ENCODE data around the gene FXYD7. TPM values are rescaled to one million over a fixed set of nuclear protein-coding genes. Genes with fewer than 3 reads are reported as not detected.

FXYD7 gene
- total RNA-seq, 1 experiment from 2014 or later: not detected

GRCh38 chr19:35199481-35199880, 56.4 kb downstream of the FXYD7 start:
- DNase-seq (ENCODE audit: low spot score): no peak

DNA sequence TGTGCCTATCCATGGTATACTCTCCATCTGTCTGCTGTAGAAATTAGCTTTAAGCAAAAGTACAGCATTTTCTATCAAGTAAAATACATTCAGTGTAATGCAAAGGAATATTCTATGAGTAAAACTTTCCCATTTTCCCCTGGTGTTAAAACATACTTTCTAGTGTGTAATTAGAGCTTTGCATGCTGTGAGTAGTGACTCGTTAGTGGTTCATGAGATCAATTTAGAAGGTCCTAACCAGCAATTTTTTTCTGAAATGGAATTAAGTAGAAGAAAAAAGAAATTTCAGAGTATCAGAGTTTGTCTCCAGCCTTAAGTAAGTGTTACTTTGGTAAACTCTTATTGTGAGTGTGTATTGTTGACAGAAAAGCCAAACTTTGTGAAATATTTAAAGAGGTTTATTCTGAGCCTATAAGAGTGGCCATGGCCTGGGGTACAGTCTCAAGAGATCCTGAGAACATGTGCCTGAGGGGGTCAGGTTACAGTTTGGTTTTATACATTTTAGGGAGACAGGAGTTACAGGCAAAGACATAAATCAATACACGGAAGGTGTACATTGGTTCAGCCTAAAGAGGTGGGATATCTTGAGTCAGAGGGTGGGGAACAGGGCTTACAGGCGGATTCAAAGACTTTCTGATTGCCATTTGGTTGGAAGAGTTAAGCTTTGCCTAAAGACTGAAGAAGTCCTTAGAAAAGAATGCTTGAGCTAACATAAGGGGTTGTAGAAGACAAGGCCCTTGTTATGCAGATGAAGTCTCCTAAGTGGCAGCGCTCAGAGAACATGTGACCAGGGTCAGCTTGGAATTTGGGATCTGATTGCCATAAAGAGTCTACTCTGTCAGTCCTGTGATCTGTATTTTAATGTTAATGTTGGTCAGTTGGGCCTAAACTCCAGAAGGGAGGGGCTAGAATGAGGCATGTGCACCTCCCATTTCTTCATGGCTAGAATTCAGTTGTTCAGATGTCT, 60.0 kb downstream of the FXYD7 start:
- DNase-seq (ENCODE audit: low spot score): no peak

Small RNA genes lying within 50 kb of the gene (small RNA-seq; reads per million reads assigned to genes)
- not detected for gene AC020907.2

Other genes starting within 250 kb of the FXYD7 start
- gene ZNF30, start 216.4 kb upstream of the FXYD7 start, total RNA-seq (2014; rRNA removed; shearing (Covaris generic)): 2.0 and 2.7 TPM in 2 replicates
- 11.8 and 12.7 TPM in 2 replicates for gene ZNF792, start 179.0 kb upstream of the FXYD7 start, total RNA-seq (2014; rRNA removed; shearing (Covaris generic))
- 13.2 and 24.8 TPM in 2 replicates for gene GRAMD1A, start 142.9 kb upstream of the FXYD7 start, total RNA-seq (2014; rRNA removed; shearing (Covaris generic))
- 0.25 and 0.73 TPM in 2 replicates for gene SCN1B, start 112.8 kb upstream of the FXYD7 start, total RNA-seq (2014; rRNA removed; shearing (Covaris generic))
- 0.42 and 3.0 TPM in 2 replicates for gene HPN, start 101.5 kb upstream of the FXYD7 start, total RNA-seq (2014; rRNA removed; shearing (Covaris generic))
- gene FXYD3, start 27.4 kb upstream of the FXYD7 start, total RNA-seq (2014; rRNA removed; shearing (Covaris generic)): 15.8 and 38.9 TPM in 2 replicates
- gene LGI4, start 8.2 kb upstream of the FXYD7 start, total RNA-seq (2014; rRNA removed; shearing (Covaris generic)): not detected in 2 replicates
- not detected in 2 replicates for gene FXYD1, start 4.4 kb upstream of the FXYD7 start, total RNA-seq (2014; rRNA removed; shearing (Covaris generic))
- 46.4 and 48.2 TPM in 2 replicates for gene FXYD5, start 11.5 kb downstream of the FXYD7 start, total RNA-seq (2014; rRNA removed; shearing (Covaris generic))
- gene FAM187B, start 85.5 kb downstream of the FXYD7 start, total RNA-seq (2014; rRNA removed; shearing (Covaris generic)): not detected in 2 replicates
- gene LSR, start 105.7 kb downstream of the FXYD7 start, total RNA-seq (2014; rRNA removed; shearing (Covaris generic)): 475 and 478 TPM in 2 replicates
- 218 and 226 TPM in 2 replicates for gene USF2, start 125.7 kb downstream of the FXYD7 start, total RNA-seq (2014; rRNA removed; shearing (Covaris generic))
- gene HAMP, start 139.3 kb downstream of the FXYD7 start, total RNA-seq (2014; rRNA removed; shearing (Covaris generic)): 0.05 TPM in 1 of 2 replicates, not detected in the other
- gene MAG, start 148.9 kb downstream of the FXYD7 start, total RNA-seq (2014; rRNA removed; shearing (Covaris generic)): not detected in 2 replicates
- 0.28 TPM in 1 of 2 replicates, not detected in the other for gene CD22, start 185.9 kb downstream of the FXYD7 start, total RNA-seq (2014; rRNA removed; shearing (Covaris generic))
- gene FFAR1, start 204.6 kb downstream of the FXYD7 start, total RNA-seq (2014; rRNA removed; shearing (Covaris generic)): not detected in 2 replicates
- gene FFAR3, start 215.2 kb downstream of the FXYD7 start, total RNA-seq (2014; rRNA removed; shearing (Covaris generic)): not detected in 2 replicates
- gene GPR42, start 227.8 kb downstream of the FXYD7 start, total RNA-seq (2014; rRNA removed; shearing (Covaris generic)): not detected in 2 replicates